HG03196 (cell line): Measurements from ENCODE around the gene IGFBP1.

Source experiments
- ATAC-seq: cut with Tn5 transposase; IDR thresholded peaks from one replicate; pipeline ENCODE4 v1.9.1; 2021; ENCODE audit not compliant: unreplicated experiment

IGFBP1 gene

DNA sequence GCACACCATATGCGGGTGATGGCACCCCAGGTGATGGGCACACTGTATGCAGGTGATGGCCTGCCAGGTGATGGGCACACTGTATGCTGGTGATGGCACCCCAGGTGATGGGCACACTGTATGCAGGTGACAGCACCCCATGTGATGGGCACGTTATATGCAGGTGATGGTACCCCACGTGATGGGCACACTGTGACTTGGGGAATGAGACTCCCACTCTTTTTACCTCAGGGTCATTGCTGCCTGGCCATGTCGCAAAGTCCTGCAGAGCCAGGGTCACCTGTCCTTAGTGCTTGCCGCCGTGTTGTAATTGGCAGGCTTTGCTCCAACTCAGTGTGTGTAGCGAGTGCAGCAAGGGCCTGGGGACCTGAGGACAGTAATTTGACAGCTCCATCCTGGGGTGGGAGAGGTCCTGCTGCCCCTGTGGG, 7.8 kb upstream of the IGFBP1 start:
- no peak for ATAC-seq

DNA sequence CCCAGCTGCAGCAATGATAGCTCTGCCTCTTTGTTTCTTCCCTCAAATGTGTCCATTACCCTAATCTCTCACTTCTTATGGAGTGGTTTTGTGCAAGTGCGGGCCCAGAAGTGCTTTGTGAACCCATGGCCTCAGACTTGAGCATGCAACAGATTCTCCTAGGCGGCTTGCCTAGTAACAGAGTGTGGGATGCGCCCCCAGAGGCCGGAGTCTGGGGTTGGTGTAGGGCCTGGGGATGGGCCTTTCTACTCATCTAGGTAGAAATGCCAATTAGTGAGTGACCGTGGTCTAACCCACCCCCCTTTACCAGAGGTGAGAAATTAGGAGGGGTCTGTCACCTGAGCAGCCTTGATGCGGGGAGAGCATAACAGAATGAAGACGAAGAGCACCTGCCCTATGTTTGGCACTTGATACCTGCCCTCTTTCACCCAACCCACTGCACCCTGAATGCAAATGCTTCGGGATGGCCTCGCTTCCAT, 7.0 kb upstream of the IGFBP1 start:
- no peak for ATAC-seq

DNA sequence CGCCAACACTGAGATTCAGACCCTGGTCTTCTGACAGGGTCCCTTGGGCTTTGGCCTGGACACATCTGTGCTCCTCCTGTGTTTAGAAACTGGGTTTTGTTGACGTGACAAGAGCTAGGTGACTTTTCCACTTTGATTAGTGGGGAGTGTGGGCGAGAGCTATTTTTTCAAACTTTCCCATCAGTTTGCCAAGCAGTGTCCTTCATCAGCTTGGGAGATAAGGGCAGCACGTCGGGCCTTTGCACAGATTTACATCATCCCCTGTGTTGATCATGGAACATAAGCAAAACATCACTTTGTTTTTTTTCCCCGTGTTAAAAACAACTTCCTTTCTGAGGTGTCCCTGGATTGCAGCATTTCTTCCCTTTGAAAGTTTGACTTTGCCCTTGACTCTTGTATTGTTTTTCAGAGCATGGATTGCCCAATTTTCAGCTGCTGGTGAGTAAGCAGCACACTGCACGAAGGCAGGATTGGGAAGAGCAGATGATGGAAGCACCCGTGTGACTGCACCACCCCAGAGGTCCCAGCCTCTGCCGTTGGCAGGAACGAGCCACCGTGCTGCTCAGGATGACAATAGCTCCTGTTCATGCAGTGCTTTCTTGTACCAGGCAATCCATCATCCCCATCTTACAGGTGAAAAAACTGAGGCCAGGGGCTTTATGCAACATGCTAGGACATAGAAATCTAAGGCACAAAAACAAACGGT, 6.4 kb upstream of the IGFBP1 start:
- ATAC-seq = no peak

DNA sequence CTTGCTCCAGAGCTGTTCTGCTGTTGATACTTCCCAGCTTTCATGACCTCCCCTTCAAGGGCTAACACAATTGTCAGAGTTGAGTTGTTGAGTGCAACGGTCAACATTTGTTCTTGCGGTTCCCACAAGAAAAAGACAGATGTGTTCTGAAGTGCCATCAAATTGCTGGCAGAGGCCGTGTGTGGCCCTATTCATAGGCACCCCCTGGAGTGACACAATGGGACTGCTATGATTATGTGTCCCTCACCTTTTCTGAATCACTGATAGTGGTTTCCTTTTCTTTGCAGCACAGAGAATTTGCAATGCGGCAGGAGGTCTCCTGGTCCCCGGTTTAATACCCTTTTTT, 5.8 kb upstream of the IGFBP1 start:
- no peak for ATAC-seq

DNA sequence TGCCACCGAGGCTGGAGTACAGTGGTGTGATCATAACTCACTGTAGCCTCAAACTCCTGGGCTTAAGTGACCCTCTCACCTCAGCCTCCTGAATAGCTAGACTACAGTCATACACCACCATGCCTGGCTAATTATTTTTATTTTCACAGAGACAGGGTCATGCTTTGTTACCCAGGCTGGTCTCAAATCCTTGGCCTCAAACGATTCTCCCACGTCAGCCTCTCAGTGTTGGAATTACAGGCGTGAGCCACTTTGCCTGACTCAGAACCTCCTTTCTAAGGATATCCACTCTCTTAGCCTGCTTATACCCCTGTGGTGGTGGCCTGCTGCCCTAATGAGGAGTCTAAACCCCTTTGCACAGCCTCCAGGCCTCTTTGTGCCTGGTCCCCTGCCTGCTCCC, 4.2 kb upstream of the IGFBP1 start:
- no peak for ATAC-seq

DNA sequence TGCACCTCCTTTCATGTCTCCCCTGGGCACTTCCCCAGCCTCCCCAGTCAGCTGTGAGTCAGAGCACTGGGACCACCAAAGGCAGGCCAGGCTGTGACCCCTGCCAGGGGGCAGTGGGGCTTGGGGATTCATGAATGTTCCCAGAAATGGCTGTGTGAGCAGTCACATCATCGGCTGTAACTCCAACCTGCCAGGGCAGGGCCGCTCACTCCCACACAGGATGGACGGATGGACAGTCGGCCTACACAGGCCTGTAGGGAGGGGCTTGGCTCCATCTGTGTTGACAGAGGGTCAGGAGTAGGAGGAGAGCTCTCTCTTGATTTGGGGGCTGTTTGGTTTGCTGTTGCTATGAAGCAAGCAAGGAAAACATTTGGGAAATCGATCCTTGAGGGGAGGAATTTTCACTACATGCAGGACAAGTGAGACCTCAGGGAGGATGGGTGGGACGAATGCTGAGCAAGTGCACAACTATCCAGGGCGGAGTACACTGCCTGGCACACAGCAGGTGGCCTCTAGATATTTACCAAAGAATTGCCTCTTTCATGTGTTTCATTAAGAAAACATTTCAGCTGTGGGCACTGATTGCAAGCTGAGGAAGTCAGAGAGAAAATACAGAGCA, 2.9 kb upstream of the IGFBP1 start:
- no peak for ATAC-seq

DNA sequence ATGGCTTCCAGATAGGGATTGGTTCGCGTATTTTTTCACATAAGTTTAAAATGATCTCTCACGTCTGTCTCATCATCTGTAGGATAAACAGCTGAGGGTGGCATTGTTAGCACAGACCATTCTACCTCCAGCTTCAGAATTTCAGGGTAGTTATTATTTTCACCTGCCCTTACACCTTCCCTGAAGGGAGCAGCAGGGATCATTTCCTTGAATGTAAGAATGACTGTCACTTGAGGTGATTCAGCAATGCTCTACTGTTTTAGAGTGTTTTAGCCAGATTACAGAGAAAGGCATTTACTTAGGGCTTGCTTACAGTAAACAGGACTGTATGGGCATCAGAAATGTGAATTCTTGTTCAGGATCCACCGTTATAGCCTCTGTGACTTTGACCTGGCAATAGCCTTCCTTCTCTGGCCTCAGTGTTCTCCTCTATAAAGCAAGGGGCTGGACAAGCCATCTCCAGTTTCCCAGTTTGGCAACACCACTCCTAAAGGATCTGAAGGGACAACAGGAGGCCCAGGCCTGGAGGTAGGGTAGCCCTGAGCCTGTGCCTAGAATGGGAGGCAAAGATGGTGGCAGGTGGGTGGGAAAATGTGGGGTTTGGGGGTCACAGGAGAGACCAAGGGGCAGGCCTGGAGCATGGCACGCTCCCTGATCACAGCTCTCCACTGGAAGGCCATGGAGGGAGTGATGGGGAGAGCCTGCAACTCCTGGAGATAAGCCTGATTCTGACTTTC, 1.2 kb upstream of the IGFBP1 start:
- ATAC-seq = no peak

DNA sequence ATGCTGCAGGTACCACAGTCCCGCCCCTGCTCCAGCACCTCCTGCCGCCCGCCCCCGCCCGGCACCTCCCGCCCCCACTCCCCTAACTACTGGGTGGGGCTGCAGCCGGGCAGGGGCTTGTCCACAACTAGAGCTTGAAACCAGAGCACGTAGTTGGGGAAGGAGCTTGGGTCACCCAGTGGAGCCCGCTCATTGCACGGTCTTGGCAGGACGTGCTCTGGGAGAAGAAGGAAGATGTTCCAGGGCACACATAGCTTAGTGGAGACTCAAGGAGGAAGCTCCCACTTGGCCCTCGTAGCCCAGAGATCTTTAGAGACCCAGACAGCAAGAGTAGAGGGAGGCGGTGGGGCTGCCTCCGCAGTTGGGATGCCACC, 692 bp downstream of the IGFBP1 start:
- ATAC-seq = no peak

DNA sequence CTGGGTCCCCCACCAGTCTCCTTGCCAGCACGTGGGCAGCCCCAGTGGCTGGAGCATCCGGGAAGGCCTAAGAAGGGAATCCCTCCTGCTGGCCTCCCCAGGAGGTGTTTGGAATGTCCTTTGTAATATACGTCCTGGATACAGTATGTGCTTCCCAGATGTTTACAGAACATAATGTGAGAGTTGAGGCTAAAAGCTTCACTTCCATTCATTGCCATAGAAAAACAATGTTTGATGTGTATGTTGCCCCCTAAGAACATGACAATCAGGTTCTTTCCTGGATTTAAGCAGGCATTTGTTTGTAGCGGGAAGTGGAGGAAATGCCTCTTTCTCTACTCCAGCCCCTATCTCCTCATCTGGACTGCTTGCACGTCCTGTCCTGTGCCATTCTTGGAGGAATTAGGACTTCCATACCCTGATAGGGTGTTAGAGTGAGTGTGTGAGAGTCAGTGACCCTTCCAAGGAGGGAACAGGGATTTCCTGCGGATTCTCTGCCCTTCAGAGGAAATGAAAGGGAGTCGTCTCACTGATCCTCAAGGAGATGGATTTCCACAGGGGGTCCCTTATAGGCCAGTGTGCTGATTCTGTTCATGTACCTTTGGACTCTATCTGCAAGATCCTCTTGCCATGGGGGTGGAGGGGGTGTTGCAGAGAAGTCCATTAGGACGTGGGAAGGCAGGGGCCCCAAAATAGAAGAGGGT, 1.2 kb downstream of the IGFBP1 start:
- no peak for ATAC-seq

DNA sequence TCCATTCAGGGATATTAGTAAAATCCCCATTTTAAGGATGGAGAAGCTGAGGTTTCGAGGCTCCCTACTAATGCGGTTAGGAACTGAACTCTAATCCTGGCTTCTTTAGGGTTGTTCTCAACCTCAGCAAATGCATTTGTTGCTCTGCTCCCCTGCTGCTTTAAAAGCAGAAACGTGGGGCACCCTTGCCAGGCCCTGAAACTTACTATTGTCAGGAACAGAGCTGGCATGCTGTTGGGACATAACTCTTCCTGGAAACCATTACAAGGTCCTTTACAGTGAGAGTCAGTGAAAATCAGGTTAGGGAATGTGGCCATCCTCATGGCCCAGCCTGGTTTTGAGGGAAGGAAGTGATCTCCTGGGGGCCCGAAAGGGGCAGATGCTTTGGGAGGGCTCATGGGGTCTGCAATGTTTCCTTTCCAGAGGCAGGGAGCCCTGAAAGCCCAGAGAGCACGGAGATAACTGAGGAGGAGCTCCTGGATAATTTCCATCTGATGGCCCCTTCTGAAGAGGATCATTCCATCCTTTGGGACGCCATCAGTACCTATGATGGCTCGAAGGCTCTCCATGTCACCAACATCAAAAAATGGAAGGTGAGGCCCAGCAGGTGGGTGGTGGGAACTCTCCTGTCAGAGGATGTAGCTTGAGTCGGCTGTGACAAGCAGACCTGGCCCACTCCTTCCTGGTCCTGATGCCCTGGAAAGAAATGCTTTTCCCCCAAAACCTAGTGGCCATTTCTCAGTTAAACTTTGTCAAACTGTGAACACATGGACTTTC, 2.0 kb downstream of the IGFBP1 start:
- no peak for ATAC-seq

DNA sequence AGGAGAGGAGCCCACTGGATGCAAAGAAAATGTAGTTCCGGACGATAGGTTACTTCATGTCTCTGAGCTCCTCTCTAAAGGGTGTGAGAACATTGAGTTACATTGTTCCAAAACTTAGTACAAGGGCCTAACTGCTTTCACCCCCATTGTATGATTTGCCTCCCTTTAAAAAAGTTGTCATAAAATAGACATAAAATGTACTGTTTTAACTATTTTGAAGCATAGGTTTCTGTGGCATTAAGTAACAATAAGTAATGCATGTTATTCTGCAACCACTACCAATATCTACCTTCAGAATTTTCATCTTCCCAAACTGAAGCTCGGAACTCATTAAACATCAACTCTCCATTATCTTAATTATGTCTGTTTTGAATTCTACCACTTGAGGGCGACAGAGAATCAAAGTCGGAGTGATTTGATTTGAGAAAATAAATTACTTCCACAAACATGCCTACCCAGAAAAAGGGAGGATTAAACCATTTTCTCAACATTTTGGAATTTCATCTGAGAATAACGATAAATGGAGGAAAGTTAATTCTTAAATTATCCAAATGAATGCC, 2.7 kb downstream of the IGFBP1 start:
- ATAC-seq = no peak

DNA sequence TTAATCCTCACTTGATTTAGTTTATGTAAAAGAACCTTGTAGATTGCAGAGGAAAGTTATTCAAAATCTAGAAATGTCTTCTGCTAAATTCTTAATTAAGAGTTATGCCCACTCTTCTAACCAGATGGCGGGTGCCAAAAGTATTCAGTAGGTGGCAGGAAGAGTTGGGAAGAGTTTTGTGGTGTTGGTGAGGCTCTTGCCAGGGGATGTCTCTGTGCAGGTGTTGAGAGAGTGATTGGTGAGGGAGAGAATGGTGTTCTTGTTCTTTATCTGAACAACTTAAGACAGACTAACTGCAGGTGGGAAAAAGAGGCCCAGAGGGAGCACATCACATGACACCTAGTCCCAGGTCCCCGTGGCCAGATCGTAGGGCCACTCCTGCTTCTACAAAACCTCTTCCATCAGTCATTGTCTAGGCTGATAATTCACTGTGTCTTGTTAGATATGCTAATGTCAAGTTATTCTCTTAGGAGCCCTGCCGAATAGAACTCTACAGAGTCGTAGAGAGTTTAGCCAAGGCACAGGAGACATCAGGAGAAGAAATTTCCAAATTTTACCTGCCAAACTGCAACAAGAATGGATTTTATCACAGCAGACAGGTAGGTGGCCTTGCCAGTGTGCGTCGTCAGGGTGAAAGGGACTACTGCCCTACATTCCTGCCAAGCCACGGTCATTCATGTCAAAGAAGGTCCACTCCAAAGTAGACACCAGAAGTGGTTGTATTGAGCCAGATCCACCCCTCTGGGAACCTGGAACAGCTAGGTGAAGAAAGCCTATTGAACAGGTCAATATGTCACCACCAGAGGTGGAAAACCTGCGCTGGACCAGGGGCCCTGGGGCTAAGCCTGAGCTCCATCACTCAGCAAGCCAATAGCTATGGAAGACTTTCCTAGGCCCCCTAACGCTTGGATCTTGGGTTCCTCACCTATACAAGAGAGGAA, 3.4 kb downstream of the IGFBP1 start:
- no peak for ATAC-seq

DNA sequence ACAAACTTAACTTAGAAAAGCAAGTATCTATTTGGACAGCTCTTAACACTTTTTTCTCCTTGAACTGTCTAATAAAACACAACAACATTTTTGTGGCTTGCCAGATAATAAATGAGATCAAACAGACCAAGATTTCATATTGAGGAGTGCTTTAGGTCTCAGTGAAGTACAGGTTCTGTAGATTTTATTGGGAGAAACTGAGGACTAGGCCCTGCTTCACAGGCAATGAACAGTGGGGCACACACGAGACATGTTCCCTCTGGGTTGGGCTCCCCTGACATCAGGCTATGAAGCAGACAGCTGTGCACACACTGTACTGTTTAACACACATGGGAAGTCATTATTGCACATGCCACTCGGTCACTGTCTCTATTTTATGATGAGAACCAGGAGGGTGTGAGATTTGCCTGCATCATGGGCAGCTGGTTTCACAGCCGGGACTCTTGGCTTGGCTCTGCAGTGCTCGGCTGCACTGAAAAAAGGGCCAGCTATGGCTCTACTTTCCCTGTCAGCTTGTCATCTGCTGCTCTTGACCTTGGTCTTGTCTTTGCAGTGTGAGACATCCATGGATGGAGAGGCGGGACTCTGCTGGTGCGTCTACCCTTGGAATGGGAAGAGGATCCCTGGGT, 4.2 kb downstream of the IGFBP1 start:
- ATAC-seq = no peak

DNA sequence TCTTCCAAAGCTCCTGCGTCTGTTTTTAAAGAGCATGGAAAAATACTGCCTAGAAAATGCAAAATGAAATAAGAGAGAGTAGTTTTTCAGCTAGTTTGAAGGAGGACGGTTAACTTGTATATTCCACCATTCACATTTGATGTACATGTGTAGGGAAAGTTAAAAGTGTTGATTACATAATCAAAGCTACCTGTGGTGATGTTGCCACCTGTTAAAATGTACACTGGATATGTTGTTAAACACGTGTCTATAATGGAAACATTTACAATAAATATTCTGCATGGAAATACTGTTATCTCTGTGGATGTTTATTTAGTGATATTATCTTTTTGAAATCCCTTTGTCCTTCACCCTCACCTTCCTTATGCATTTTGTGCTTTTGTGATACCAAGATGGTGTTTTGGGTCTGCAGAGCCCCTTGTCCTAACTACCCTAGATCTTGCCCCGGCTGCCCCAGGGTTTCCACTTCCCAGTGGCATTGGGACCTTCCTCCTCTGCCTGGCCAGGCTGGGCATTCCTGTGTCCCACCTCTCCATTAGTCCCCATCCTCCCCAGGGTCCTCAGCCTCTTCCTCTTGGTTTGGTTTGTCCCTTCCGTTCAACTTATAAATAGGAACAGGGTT, 5.2 kb downstream of the IGFBP1 start:
- ATAC-seq = no peak

DNA sequence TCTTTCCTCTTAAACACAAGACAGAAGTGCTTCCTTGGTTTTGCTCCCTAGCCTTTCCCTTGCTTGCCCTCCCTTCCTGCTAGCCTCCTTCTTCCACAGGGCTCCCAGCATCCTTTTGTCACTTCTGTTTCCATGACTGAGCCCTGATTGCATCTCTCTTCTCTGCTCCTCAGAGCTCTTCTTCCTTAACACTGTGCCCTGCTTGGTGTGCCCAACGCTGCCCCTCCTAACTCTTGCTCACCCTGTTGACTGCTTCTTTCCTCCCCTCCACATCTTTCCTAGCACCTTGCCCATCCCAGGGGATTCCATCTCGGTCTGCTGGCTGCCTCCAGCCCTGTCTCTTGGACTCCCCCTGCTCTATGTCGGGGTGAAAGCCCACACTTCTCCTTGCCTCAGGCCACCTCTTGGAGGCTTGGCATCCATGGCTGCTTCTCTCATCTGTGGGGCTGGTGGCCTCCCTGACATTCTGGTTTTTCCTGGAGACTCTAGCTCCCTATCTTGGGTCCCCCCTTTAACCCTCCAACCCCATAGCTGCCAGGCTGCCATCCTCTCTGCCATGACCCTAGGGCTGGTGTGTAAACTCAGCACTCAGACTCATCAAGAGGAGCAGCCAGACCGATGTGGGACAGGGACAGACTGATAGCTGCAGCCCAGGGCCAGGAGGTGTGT, 5.8 kb downstream of the IGFBP1 start:
- no peak for ATAC-seq

DNA sequence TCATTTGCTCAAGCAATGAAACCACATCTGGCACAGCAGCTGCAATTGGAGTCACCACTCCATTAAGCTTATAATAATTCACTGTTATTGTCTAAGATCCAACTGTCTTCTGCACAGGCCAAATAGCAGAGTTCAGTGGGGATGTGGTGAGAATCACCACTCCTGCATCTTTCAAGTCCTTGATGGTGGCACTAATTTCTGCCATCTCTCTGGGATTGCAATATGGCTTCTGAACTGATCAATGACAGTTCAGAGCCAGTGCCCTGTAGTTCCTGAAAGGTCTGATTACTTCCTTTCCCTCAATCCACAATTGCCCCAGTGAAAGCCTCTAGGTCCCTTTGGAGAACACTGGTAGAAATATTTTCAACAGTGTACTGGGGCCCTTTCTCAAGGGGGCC, 6.4 kb downstream of the IGFBP1 start:
- no peak for ATAC-seq

DNA sequence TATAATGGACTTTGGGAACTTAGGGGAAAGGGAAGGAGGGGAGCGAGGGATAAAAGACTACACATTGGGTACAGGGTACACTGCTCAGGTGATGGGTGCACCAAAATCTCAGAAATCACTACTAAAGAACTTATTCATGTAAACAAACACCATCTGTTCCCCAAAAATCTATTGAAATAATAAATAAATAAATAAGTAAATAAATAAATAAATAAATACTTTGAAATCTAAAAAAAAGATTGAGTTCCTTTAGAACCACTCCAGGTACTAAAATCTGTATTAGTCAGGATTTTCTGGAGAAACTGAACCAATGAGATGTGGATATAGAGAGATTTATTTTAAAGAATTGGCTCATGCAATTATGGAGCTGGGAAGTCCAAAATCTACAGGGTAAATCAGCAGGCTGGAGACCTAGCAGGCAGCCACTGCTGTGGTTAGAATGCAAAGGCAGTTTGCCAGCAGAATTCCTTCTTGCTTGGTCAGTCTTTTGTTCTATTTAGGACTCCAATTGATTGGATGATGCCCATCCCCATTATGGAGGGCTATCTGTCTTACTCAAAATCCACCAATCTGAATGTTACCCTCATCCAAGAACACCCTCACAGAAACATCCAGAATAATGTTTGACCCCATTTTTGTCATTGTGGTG, 8.9 kb downstream of the IGFBP1 start:
- ATAC-seq = no peak

DNA sequence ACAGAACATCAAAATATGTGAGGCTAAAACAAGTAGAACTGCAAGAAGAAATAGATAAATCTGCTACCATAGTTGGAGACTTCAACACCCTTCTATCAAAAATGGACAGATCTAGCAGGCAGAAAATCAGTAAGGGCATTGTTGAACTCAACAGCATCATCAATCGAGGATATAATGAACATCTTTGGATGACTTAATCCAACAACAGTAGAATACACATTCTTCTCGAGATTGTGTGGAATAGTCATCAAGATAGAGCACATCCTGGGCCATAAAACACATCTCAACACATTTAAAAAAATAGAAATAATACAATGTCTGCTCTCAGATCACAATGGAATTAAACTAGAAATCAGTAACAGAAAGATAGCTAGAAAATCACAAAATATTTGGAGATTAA, 9.9 kb downstream of the IGFBP1 start:
- ATAC-seq = no peak
